ENCODE data around the gene GLRX.
"Not testable (repeated sequence)": the region's sequence is repeated elsewhere in the genome, so short reads cannot be mapped to it uniquely, and the experiment has no call there.

GLRX gene

DNA sequence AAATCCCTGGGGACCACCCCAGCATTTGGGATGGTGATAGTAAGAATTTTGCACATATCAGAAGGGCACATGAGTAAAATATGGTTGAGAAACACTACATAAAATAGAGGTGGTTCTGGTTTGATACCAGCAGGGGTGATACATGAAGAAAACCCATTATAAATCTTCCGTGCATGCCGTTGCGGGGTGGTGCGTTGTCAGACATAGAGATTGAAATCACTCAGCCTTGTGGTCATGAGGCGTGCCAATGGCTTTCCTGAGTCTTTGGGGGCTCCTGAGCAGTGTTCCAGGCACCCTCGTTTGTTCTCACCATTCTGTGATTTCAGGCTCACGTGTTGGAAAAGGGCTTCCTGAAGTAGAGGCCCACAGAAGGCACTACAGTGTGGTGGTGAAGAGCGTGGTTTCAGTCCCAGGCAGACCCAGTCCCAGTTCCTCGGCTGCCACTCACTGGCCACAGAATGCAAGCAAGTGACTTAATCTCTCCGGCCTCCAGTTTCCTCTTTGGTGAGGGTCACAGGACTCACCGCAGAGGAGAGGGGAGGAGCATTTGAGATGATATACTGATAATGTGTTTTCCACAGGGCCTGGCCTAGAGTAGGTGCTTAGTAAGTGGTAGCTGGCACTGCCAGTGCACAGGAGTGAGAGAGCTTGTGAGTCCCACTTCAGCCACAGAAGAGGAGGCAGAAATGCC is 20.5 kb upstream of the GLRX start:
- TF ChIP-seq POLR2A (IDR thresholded peaks at IDR 0.05; ENCODE audit: low read length) (peak; percentile 30), GATA1 (IDR thresholded peaks at IDR 0.05; ENCODE audit: low read depth, low read length) (no peak)
- peak; percentile 79 to 85 for DNase-seq

DNA sequence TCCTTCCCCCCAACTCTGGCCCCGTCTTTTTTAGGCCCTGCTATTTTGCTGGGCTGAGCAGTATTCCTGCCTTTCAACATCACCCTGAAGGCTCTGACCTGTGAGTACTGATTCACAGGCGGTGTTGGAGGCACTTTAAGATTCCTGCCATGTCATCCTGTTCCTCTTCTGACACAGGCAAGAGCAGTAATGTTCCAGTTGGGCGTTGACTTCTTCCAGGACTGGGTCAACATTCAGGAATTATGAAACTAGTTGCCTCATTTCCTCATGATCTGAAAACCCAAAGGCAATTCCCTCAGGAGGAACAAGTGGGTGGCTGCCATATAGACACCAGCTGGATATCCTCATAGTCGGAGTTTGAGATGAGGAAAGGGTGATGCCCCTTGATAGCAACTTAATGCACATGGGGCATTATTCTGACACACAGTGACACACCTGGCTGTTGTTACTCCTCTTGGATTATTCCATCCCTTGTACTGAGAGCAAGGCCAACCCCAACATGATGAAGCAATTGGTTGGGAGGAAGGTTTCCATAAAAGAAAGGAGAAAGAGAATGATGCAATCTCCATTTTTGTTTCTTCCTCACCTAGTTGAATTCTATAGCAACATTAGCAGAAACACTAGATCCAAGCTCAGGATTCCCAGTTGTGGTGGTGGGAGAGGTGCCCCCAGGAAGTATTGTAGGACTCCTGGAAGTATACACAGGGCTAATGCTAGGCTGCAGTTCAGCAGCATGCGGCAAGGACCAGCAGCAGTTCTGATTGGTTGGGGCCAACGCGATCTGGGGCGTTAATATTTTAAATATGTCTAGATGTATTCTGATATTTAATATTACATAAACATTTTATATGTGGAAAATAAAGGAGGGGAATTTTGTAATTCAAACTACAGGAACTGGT is 19.6 kb upstream of the GLRX start:
- TF ChIP-seq GATA1 (IDR thresholded peaks at IDR 0.05; ENCODE audit: low read depth, low read length) (no peak), POLR2A (IDR thresholded peaks at IDR 0.05; ENCODE audit: low read length) (no peak)
- no peak for DNase-seq

DNA sequence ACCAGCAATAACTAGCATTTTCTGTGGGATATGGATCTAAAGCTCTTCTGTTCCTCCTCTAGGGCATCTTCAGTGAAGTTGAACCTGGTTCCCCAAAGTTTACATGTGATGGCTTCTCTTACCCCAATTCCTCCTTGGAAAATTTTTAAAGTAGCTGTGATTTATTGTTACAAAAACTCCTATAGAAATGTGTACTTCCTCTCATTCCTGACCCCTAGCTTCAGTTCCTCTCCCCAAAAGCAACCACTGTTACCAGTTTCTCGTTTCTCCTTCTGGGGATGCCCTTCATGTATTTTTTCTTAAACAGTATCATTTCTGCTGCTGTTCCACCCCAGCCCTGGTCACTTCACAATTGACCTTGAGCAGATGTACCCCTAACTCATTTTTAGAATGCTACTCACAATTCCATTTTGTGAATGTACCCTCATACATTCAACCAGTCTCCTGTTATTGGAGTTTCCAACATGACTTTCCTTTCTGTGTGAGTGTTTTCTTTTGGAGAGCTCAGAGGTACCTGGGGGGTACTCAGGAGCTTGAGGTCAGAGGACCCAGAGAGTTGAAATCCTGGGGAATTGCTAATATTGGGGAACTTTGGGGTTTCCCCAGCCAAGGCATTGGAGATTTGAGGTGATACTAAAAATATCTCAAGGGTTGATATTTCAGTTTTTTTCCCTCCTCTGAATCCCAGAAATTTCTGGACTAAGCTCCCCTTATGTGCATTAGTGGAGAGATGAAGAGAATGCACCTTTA is 18.6 kb upstream of the GLRX start:
- TF ChIP-seq POLR2A (IDR thresholded peaks at IDR 0.05; ENCODE audit: low read length): no peak
- no peak for TF ChIP-seq GATA1 (IDR thresholded peaks at IDR 0.05; ENCODE audit: low read depth, low read length)
- no peak for DNase-seq

DNA sequence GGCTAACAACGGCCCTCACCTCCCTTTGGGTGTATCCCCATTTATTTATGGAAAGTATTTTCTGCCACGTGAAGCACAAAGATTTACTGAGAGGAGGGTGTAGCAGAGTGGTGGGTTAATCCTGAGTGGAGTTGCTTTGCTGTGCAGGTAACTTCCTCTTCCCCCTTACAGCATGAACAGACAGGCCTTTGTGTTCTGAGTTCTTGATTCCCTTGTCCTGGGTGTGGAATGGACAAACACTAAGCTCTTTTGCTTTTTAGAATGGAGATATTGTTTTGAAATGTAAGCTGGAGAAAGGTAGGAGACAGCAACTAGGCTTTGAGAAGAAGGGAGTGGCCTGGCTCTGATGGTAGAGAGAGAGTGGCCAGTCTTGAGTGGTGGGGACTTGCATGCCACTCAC is 17.1 kb upstream of the GLRX start:
- no peak for TF ChIP-seq GATA1 (IDR thresholded peaks at IDR 0.05; ENCODE audit: low read depth, low read length)
- TF ChIP-seq POLR2A (IDR thresholded peaks at IDR 0.05; ENCODE audit: low read length): no peak
- DNase-seq: no peak

DNA sequence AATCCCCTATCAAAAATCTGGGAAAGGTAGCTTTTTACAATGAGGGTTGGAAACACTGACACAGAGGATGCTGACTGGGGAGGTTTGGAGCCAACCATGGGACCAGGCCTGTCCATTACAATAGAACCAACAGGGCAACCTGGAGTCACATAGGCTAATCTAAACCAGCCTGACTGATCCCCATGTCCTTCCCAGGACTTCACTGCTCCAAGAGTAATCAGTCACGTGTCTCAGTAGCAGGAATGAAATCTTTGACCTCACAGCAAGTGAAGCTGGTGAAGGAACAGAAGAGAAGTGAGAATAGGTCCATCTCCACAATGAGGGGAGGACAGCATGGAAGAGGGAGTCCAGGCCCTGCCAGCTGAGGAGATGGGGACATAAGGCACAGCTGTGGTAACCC is 16.0 kb upstream of the GLRX start:
- DNase-seq: no peak
- no peak for TF ChIP-seq POLR2A (IDR thresholded peaks at IDR 0.05; ENCODE audit: low read length)

GRCh38 chr5:95838001-95838520 is 15.5 kb upstream of the GLRX start:
- no peak for DNase-seq
- TF ChIP-seq POLR2A (IDR thresholded peaks at IDR 0.05; ENCODE audit: low read length): no peak
- TF ChIP-seq GATA1 (IDR thresholded peaks at IDR 0.05; ENCODE audit: low read depth, low read length): no peak

- DNase-seq: no peak
- TF ChIP-seq POLR2A (IDR thresholded peaks at IDR 0.05; ENCODE audit: low read length) (no peak), GATA1 (IDR thresholded peaks at IDR 0.05; ENCODE audit: low read depth, low read length) (no peak)
These were observed 15.0 kb upstream of the GLRX start for GRCh38 chr5:95837492-95837891.

DNA sequence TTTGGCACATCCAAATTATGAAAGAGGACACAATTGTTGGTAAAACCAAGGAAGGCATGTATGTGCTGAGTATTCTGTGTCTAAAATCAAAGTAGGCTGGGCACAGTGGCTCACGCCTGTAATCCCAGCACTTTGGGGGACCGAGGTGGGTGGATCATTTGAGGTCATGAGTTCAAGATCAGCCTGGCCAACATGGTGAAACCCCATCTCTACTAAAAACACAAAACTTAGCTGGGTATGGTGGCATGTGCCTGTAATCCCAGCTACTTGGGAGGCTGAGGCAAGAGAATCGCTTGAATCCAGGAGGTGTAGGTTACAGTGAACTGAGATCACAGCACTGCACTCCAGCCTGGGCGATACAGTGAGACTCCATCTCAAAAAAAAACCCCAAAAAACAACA is 14.4 kb upstream of the GLRX start:
- DNase-seq: not testable (repeated sequence)

- no peak for DNase-seq
- no peak for TF ChIP-seq GATA1 (IDR thresholded peaks at IDR 0.05; ENCODE audit: low read depth, low read length)
- no peak for TF ChIP-seq POLR2A (IDR thresholded peaks at IDR 0.05; ENCODE audit: low read length)
These were observed 14.0 kb upstream of the GLRX start for GRCh38 chr5:95836544-95836943.

DNA sequence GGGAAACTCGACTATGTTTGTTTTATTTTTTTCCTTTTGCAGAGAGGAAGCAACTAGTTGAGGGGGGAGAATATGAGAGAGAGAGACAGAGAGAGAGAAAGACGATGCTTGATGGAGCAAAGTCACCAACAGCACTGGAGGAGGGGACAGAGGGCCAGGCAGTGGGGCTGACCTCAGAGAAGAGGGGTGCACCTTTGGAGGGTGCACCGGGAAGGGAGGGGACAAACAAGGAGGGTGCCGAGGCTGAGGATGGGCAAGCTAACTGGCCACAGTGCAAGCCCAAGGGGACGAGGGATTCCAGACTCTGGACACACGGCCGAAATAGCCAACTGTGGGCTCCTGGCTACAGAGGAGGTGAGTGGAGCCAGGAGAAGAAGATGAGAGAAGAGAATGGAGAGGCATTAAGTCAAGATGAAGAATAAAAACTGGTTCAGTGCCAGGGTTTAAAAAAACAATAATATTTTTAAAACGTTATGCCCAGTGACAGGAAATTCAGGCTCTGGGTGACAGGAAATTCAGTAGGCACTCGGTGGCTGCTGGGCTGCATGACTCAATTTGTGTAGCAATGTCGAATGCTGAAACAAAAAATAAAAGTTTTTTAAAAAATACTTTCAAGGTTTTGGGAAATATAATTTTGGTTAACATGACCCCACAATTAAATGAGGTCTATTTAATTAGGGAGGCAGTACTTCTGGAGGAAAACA is 13.3 kb upstream of the GLRX start:
- TF ChIP-seq POLR2A (IDR thresholded peaks at IDR 0.05; ENCODE audit: low read length) (no peak), GATA1 (IDR thresholded peaks at IDR 0.05; ENCODE audit: low read depth, low read length) (no peak)
- DNase-seq: no peak

DNA sequence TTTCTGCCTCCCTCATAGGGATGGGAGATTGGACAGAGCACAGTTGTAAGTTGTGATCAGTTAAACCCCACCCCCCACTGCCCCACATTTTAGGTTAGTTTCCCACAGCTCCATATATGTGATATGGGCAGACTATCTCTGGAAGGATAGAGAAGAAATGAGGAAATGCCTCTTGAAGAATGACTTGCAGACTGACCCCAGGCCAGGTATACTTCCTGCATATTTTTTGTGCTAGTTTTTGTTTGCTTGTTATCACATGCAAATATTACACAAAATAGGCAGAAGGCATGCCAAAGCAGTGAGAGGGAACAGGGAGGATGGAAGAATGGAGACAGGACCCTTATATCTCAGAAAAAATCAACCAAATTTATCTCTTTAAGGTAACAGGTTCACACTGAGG is 10.1 kb upstream of the GLRX start:
- DNase-seq: no peak
- TF ChIP-seq POLR2A (IDR thresholded peaks at IDR 0.05; ENCODE audit: low read length): no peak
- TF ChIP-seq GATA1 (IDR thresholded peaks at IDR 0.05; ENCODE audit: low read depth, low read length): no peak

DNA sequence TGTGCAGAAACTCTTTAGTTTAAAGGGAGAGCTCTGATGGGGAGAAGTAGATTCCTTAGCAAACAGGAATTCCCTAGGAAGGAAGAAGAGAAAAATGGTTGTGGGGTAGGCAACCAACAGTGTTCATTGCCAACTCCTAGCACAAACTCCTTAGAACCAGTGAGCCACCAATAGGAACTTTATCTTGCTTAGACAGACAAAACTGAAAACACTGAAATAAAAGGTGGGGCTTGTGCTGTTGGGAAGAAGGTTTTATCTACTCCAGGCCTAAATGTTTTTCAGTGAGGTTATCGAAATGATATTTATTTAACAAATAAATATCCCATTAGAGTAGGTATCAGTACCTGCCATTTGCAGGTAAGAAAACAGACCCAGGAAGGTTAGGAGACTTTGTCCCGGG is 7.7 kb upstream of the GLRX start:
- peak; percentile 47 to 74 for DNase-seq
- TF ChIP-seq GATA1 (IDR thresholded peaks at IDR 0.05; ENCODE audit: low read depth, low read length) (no peak), POLR2A (IDR thresholded peaks at IDR 0.05; ENCODE audit: low read length) (no peak)

DNA sequence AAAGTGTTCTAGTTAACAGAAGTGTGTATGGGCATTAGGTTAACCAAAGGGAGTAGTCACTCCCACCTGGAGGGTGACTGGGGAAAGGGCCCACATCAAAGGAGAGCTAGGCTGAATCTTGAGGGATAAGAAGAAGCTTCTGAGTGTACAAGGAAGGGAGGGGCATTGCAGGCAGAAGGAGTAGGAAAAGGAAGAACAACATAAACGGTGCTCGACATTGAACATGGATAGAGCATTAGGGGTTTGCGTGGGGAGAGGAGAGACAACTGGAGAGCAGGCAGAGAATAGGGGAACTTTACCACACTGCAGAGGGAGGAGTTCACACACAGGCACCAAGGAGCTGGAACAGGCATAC is 5.3 kb upstream of the GLRX start:
- peak in 1 of 2 experiments; percentile 71 for DNase-seq
- TF ChIP-seq GATA1 (IDR thresholded peaks at IDR 0.05; ENCODE audit: low read depth, low read length) (no peak), POLR2A (IDR thresholded peaks at IDR 0.05; ENCODE audit: low read length) (no peak)

Measured in erythroblast (primary cell).